WTC11 (cell line): ENCODE results near the gene LAMA5. TPM values are rescaled to one million over a fixed set of nuclear protein-coding genes. Genes with fewer than 3 reads are reported as not detected.

ENCODE experiments used
- ATAC-seq: fragments of 200-7000 bp; cut with Tn5 transposase; 2 replicates; pipeline ENCODE4 v1.10.0; 2021; ENCODE audit warnings: mild to moderate bottlenecking, moderate library complexity
- CTCF ChIA-PET: fragments of 300-600 bp; sonication (Branson Sonifier 250); formaldehyde crosslinking; loops from one replicate; lab custom pipeline; 2021; ENCODE audit warnings: antibody characterized with exemption; lab: Charles Lee
- POLR2A ChIA-PET: fragments of 350-600 bp; sonication (Branson Sonifier 250); formaldehyde crosslinking; loops from one replicate; lab custom pipeline; 2021; ENCODE audit warnings: antibody characterized with exemption; lab: Charles Lee
- DNase-seq: peaks from one replicate; pipeline ENCODE4 v3.0.0; 2021; ENCODE audit warnings: low spot score
- H3K27ac Mint-ChIP-seq: 2 replicates; pipeline ENCODE4 v1.8.0; 2021; ENCODE audit warnings: mixed read lengths
- H3K27me3 Mint-ChIP-seq: 2 replicates; pipeline ENCODE4 v1.8.0; 2021; ENCODE audit warnings: low read depth, mild to moderate bottlenecking, moderate library complexity, mixed read lengths
- H3K36me3 Mint-ChIP-seq: 2 replicates; pipeline ENCODE4 v1.8.0; 2021; ENCODE audit warnings: mixed read lengths
- H3K4me1 Mint-ChIP-seq: 2 replicates; pipeline ENCODE4 v1.8.0; 2022; ENCODE audit warnings: mixed read lengths
- H3K4me3 Mint-ChIP-seq: 2 replicates; pipeline ENCODE4 v1.8.0; 2021; ENCODE audit warnings: mild to moderate bottlenecking, moderate library complexity, mixed read lengths
- H3K9me3 Mint-ChIP-seq: 2 replicates; pipeline ENCODE4 v1.8.0; 2021; ENCODE audit warnings: mixed read lengths
- GABPB1 ChIP-seq: sonication (generic); formaldehyde crosslinking; IDR thresholded peaks from 2 replicates; pipeline ENCODE4 v1.8.1; 2023; ENCODE audit warnings: mild to moderate bottlenecking, missing genetic modification reagents
- GTF2I ChIP-seq: fragments of 250-450 bp; sonication (Bioruptor Pico); conservative IDR thresholded peaks from 2 replicates; pipeline ENCODE4 v1.4.0; 2021; ENCODE audit warnings: mild to moderate bottlenecking
- JAZF1 ChIP-seq: fragments of 250-450 bp; sonication (Bioruptor Pico); IDR thresholded peaks from 2 replicates; pipeline ENCODE4 v1.9.0; 2021; ENCODE audit warnings: moderate library complexity, mild to moderate bottlenecking, inconsistent platforms
- KAT7 ChIP-seq: sonication (generic); formaldehyde crosslinking; IDR thresholded peaks from 2 replicates; pipeline ENCODE4 v1.8.1; 2023; ENCODE audit warnings: missing genetic modification reagents, mild to moderate bottlenecking, borderline replicate concordance
- NR1H2 ChIP-seq: sonication (generic); formaldehyde crosslinking; IDR thresholded peaks from 2 replicates; pipeline ENCODE4 v1.9.0; 2021; ENCODE audit warnings: mild to moderate bottlenecking, moderate library complexity, missing genetic modification reagents
- NR2C2 ChIP-seq: sonication (generic); formaldehyde crosslinking; IDR thresholded peaks from 2 replicates; pipeline ENCODE4 v1.8.0; 2022; ENCODE audit warnings: mild to moderate bottlenecking, missing genetic modification reagents
- SMAD3 ChIP-seq: sonication (generic); formaldehyde crosslinking; IDR thresholded peaks from 2 replicates; pipeline ENCODE4 v1.8.0; 2022; ENCODE audit warnings: missing genetic modification reagents, mild to moderate bottlenecking, borderline replicate concordance
- TCF7 ChIP-seq: sonication (generic); formaldehyde crosslinking; IDR thresholded peaks from 2 replicates; pipeline ENCODE4 v1.8.0; 2022; ENCODE audit warnings: mild to moderate bottlenecking, low read depth, missing genetic modification reagents, moderate library complexity
- TP53 ChIP-seq: sonication (generic); formaldehyde crosslinking; IDR thresholded peaks from 2 replicates; pipeline ENCODE4 v1.8.1; 2023; ENCODE audit warnings: mild to moderate bottlenecking, missing genetic modification reagents
- ZNF219 ChIP-seq: sonication (generic); formaldehyde crosslinking; IDR thresholded peaks from 2 replicates; pipeline ENCODE4 v1.8.0; 2023; ENCODE audit warnings: missing genetic modification reagents, mild to moderate bottlenecking, borderline replicate concordance
- ZNF317 ChIP-seq: sonication (generic); formaldehyde crosslinking; IDR thresholded peaks from 2 replicates; pipeline ENCODE4 v1.8.1; 2023; ENCODE audit warnings: low read depth, mild to moderate bottlenecking, moderate library complexity, missing genetic modification reagents, borderline replicate concordance
- ZNF396 ChIP-seq: fragments of 250-450 bp; sonication (Bioruptor Pico); IDR thresholded peaks from 2 replicates; pipeline ENCODE4 v1.8.0; 2021; ENCODE audit warnings: mild to moderate bottlenecking, moderate library complexity, borderline replicate concordance
- ZNF423 ChIP-seq: fragments of 250-450 bp; sonication (Bioruptor Pico); IDR thresholded peaks from 2 replicates; pipeline ENCODE4 v2.1.2; 2022; ENCODE audit warnings: mild to moderate bottlenecking, moderate library complexity
- total RNA-seq: library from RNA; stranded (reverse); gene quantifications from 3 replicates; pipeline ENCODE4 v1.2.3, GENCODE V29; 2021
- TF ChIP-seq, protein P1 (sequence below): sonication (generic); formaldehyde crosslinking; IDR thresholded peaks from 2 replicates; pipeline ENCODE4 v1.8.0; 2023; ENCODE audit warnings: missing genetic modification reagents, mild to moderate bottlenecking, borderline replicate concordance
- TF ChIP-seq, protein P2 (sequence below): sonication (generic); formaldehyde crosslinking; IDR thresholded peaks from 2 replicates; pipeline ENCODE4 v1.8.1; 2023; ENCODE audit warnings: mild to moderate bottlenecking, moderate library complexity, missing genetic modification reagents
- TF ChIP-seq, protein P3 (sequence below): sonication (generic); formaldehyde crosslinking; conservative IDR thresholded peaks from 2 replicates; pipeline ENCODE4 v1.8.1; 2022; ENCODE audit warnings: mild to moderate bottlenecking, missing genetic modification reagents
- TF ChIP-seq, protein P4 (sequence below): sonication (generic); formaldehyde crosslinking; IDR thresholded peaks from 2 replicates; pipeline ENCODE4 v1.8.1; 2022; ENCODE audit warnings: mild to moderate bottlenecking, missing genetic modification reagents, moderate library complexity, borderline replicate concordance
- TF ChIP-seq, protein P5 (sequence below): sonication (generic); formaldehyde crosslinking; IDR thresholded peaks from 2 replicates; pipeline ENCODE4 v1.8.1; 2023; ENCODE audit warnings: mild to moderate bottlenecking, missing genetic modification reagents, moderate library complexity

The LAMA5 gene
- total RNA-seq, 1 experiment from 2014 or later: 329 TPM

DNA sequence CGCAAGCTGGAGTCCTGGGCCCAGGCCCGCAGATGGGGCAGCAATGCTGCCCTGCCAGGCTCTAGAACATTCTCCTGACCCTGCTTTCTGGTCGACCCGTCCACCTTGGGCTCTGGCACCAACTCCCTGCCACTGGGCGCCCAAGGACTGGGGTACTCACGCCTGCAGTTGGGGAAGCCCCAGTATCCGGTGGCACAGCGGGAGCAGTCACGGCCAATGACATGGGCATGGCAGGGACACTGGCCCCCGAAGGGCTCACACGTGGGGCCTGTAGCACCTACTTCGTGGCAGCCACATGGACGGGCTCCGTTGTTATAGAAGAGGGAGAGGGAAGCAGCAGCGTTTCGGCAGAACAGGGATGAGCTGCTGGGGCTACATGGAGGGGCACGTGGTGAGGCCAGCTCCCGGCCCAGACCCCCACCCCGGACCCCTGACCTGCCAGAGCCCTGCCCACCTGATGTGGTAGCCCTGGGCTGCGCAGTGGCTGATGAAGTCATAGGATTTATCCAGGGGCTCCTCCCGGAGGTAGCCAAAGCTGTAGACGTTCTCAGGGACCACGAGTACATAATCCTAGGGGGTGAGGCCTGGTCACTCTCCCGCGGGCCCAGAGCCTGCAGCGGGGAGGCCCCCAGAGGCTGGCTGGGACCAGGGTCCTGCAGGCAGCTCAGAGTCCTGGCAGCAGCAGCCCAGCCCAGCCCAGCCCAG is 38.3 kb downstream of the LAMA5 start:
- H3K36me3 Mint-ChIP-seq: peaks cover 46% of the 10 kb centered on the region

DNA sequence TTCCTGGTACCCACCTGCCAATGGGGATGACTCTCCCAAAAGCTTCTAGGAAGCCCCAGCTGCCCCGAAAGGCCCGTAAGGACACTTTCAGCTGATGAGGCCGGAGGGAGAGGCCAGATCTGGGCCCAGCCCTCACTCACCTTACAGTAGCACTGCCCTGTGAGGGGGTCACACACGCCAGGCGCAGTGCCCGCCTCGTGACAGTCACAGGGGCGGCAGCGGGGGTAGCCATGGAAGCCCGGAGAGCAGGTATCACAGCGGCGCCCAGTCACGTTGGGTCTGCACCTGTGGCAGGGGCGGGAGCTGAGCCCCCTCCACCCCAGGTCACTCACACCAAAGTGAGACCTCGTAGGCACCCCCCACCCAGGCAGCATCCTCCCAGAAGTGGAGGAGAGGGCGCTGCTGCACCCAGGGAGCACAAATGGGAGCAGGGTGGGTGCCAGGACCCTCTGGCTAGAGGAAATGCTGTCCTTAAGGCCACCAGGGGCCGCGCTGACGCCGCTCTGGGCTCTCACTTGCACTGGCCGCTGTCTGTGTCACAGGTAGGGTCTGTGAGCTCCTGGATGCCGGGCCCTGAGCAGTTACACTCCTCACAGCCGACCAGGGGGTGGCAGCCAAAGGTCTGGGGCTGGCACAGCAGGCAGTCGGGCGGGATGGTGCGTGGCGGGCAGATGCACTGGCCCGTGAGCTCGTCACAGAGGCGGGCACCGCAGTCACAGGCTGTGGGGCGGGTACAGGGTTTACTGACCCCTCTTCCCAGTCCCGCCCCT is 39.2 kb downstream of the LAMA5 start:
- ATAC-seq (no peak), DNase-seq (no peak)
- Mint-ChIP-seq H3K4me1 (no peaks in the 10 kb centered on the region), H3K4me3 (no peak overlapping the region), H3K9me3 (0 out of 2 replicates have a peak, but pooled peaks cover 4% of the 10 kb centered on the region), H3K27me3 (no peaks in the 10 kb centered on the region), H3K27ac (no peak overlapping the region), H3K36me3 (peaks cover 46% of the 10 kb centered on the region)
- TF ChIP-seq TP53: no peak
- TF ChIP-seq ZNF423 (CRISPR knock-in tag): no peak
- no peak for TF ChIP-seq NR2C2 (CRISPR knock-in tag)
- TF ChIP-seq, protein P1, sequence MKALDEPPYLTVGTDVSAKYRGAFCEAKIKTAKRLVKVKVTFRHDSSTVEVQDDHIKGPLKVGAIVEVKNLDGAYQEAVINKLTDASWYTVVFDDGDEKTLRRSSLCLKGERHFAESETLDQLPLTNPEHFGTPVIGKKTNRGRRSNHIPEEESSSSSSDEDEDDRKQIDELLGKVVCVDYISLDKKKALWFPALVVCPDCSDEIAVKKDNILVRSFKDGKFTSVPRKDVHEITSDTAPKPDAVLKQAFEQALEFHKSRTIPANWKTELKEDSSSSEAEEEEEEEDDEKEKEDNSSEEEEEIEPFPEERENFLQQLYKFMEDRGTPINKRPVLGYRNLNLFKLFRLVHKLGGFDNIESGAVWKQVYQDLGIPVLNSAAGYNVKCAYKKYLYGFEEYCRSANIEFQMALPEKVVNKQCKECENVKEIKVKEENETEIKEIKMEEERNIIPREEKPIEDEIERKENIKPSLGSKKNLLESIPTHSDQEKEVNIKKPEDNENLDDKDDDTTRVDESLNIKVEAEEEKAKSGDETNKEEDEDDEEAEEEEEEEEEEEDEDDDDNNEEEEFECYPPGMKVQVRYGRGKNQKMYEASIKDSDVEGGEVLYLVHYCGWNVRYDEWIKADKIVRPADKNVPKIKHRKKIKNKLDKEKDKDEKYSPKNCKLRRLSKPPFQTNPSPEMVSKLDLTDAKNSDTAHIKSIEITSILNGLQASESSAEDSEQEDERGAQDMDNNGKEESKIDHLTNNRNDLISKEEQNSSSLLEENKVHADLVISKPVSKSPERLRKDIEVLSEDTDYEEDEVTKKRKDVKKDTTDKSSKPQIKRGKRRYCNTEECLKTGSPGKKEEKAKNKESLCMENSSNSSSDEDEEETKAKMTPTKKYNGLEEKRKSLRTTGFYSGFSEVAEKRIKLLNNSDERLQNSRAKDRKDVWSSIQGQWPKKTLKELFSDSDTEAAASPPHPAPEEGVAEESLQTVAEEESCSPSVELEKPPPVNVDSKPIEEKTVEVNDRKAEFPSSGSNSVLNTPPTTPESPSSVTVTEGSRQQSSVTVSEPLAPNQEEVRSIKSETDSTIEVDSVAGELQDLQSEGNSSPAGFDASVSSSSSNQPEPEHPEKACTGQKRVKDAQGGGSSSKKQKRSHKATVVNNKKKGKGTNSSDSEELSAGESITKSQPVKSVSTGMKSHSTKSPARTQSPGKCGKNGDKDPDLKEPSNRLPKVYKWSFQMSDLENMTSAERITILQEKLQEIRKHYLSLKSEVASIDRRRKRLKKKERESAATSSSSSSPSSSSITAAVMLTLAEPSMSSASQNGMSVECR (CRISPR knock-in tag): no peak
- no peak for TF ChIP-seq GTF2I (CRISPR knock-in tag)
- ChIA-PET POLR2A (no interaction called here), CTCF (interaction anchor here (1.0 to 1.1 kb wide), 2 partner anchors 35 to 55 kb away, joined by 4 to 9 read pairs; no protein-coding TSS in a partner anchor)

More for the DNA sequence above, 38.3 kb downstream of the LAMA5 start:
- H3K9me3 Mint-ChIP-seq: 0 out of 2 replicates have a peak, but pooled peaks cover 4% of the 10 kb centered on the region
- ChIA-PET POLR2A (no interaction called here), CTCF (interaction anchor here (0.5 to 1.5 kb wide), 4 partner anchors 37 to 58 kb away, joined by 5 to 9 read pairs (median 7); partner anchors contain the start of gene RPS21)
- no peaks in the 10 kb centered on the region for H3K4me1 Mint-ChIP-seq
- no peak for DNase-seq
- H3K27me3 Mint-ChIP-seq: no peaks in the 10 kb centered on the region
- no peak for ATAC-seq
- H3K27ac Mint-ChIP-seq: no peak overlapping the region
- no peak overlapping the region for H3K4me3 Mint-ChIP-seq
- TF ChIP-seq ZNF317 (CRISPR knock-in tag) (no peak), NR2C2 (CRISPR knock-in tag) (no peak), SMAD3 (CRISPR knock-in tag) (no peak), GABPB1 (CRISPR knock-in tag) (no peak), TCF7 (CRISPR knock-in tag) (no peak)
- TF ChIP-seq, protein P2, sequence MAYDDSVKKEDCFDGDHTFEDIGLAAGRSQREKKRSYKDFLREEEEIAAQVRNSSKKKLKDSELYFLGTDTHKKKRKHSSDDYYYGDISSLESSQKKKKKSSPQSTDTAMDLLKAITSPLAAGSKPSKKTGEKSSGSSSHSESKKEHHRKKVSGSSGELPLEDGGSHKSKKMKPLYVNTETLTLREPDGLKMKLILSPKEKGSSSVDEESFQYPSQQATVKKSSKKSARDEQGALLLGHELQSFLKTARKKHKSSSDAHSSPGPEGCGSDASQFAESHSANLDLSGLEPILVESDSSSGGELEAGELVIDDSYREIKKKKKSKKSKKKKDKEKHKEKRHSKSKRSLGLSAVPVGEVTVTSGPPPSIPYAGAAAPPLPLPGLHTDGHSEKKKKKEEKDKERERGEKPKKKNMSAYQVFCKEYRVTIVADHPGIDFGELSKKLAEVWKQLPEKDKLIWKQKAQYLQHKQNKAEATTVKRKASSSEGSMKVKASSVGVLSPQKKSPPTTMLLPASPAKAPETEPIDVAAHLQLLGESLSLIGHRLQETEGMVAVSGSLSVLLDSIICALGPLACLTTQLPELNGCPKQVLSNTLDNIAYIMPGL (CRISPR knock-in tag): no peak
- TF ChIP-seq, protein P3, sequence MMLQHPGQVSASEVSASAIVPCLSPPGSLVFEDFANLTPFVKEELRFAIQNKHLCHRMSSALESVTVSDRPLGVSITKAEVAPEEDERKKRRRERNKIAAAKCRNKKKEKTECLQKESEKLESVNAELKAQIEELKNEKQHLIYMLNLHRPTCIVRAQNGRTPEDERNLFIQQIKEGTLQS: no peak

DNA sequence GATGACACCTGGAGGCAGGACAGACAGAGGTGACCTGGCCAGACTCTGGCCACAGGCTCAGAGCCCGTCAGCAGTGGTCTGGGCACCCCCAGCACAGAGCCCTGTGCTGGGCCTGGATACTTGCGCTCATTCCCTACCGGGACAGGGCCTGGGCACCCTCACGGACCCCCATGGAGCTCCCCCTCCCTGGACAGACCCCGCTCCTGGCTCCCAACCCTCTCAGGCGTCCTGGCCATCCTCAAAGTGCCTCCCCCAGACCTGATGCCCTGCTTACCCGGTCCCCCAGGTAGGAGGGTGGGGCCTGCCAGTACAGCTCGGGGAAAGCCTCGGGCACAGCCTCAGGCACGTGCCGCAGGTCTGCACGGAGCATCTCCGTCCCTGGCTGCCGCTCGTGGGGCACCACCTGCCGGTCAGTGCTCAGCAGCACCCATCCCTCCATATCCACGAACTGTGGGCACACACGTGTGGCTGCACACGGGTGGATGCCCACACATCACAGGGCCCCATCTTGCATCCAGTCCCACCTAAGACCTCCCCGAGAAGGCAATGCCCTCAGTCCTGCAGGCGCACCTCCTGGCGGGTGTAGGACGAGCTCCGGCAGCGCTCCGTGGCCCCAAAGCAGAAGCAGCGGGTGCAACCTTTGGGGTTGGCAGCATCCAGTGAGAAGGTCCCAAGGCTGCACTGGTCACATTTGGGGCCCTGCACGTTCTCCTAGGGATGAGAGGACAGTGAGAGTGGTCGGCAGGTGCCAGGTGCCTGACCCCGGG is 40.0 kb downstream of the LAMA5 start:
- no peak for DNase-seq
- 0 out of 2 replicates have a peak, but pooled peaks cover 4% of the 10 kb centered on the region for H3K9me3 Mint-ChIP-seq
- H3K36me3 Mint-ChIP-seq: peaks cover 45% of the 10 kb centered on the region
- no peaks in the 10 kb centered on the region for H3K4me1 Mint-ChIP-seq
- no peak for ATAC-seq
- no peaks in the 10 kb centered on the region for H3K27me3 Mint-ChIP-seq
- H3K27ac Mint-ChIP-seq: no peak overlapping the region
- ChIA-PET CTCF (interaction anchor here (1.0 to 3.0 kb wide), 4 partner anchors 25 to 42 kb away, joined by 3 to 12 read pairs (median 4); partner anchors contain the start of gene ADRM1), POLR2A (no interaction called here)
- no peak overlapping the region for H3K4me3 Mint-ChIP-seq
- TF ChIP-seq ZNF219 (no peak), ZNF396 (CRISPR knock-in tag) (no peak), NR1H2 (CRISPR knock-in tag) (no peak), KAT7 (no peak), JAZF1 (CRISPR knock-in tag) (no peak)
- TF ChIP-seq, protein P4, sequence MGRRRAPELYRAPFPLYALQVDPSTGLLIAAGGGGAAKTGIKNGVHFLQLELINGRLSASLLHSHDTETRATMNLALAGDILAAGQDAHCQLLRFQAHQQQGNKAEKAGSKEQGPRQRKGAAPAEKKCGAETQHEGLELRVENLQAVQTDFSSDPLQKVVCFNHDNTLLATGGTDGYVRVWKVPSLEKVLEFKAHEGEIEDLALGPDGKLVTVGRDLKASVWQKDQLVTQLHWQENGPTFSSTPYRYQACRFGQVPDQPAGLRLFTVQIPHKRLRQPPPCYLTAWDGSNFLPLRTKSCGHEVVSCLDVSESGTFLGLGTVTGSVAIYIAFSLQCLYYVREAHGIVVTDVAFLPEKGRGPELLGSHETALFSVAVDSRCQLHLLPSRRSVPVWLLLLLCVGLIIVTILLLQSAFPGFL (CRISPR knock-in tag): no peak
- TF ChIP-seq, protein P5, sequence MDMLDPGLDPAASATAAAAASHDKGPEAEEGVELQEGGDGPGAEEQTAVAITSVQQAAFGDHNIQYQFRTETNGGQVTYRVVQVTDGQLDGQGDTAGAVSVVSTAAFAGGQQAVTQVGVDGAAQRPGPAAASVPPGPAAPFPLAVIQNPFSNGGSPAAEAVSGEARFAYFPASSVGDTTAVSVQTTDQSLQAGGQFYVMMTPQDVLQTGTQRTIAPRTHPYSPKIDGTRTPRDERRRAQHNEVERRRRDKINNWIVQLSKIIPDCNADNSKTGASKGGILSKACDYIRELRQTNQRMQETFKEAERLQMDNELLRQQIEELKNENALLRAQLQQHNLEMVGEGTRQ (CRISPR knock-in tag): no peak
